ENCODE results near the gene LTBR. TPM values are rescaled to one million over a fixed set of nuclear protein-coding genes. Genes with fewer than 3 reads are reported as not detected.

Gene LTBR
- total RNA-seq, 1 experiment from 2014 or later: 105 TPM

GRCh38 chr12:6367969-6368892 lies 15.7 kb upstream of the LTBR start:
- no peak for DNase-seq (ENCODE audit: low read depth)

- DNase-seq (ENCODE audit: low read depth): peak; percentile 43
These were observed 14.9 kb upstream of the LTBR start for GRCh38 chr12:6368906-6369525.

- no peak for DNase-seq (ENCODE audit: low read depth)
These were observed 13.9 kb upstream of the LTBR start for GRCh38 chr12:6369916-6370575.

DNA sequence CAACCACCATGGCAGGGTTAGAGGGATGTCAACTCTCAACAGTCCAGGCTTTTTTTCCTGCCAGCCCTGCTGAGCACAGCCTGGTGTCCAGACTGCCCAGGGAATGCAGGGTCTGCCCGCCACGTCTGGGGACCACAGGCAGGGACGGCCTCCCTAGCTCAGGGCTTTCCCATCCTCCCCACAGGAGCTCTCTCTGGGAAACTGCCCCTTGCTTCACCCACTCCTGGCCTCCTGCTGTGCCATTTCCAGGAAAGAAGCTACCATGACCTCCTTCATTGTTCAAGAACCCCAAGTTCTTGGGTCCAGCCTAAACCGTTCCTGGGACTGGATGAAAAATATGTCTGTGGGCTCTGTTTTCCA lies 13.4 kb upstream of the LTBR start:
- no peak for DNase-seq (ENCODE audit: low read depth)

DNA sequence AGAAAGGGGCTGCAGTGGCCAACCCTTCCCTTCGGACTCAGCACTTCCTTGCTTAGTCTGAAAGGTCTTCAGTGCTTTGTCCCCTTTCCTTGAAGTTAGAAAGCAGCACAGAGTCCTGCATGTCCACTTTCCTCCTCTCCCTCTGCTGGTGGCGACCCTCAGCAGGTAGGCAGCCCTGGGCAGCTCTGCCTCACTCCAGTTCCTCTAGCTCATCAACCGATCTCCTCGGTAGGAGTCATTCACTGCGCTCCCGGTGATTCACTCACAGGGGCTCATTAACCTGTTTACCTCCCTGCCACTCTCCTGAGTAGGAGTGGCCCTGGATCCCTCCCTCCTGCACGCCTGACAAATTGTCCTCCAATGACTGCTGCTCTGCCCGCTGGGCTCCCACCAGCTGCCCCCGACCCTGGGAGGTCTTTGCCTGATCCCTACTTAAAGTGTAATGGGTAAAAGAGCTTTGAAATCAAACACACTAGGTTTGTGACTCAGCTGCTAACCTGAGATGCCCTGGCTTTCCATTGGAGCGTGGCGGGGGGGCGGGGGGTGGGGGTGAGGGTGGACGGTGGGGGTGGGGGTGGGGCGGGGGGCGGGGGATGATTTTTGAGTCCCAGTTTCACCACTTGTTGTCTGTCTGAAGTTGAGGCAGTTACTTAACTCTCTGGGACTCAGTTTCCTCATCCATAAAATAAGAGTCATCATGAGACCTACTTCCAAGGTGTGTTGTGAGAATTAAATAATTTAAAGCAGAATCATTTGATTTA lies 12.8 kb upstream of the LTBR start:
- peak; percentile 97 for DNase-seq (ENCODE audit: low read depth)

DNA sequence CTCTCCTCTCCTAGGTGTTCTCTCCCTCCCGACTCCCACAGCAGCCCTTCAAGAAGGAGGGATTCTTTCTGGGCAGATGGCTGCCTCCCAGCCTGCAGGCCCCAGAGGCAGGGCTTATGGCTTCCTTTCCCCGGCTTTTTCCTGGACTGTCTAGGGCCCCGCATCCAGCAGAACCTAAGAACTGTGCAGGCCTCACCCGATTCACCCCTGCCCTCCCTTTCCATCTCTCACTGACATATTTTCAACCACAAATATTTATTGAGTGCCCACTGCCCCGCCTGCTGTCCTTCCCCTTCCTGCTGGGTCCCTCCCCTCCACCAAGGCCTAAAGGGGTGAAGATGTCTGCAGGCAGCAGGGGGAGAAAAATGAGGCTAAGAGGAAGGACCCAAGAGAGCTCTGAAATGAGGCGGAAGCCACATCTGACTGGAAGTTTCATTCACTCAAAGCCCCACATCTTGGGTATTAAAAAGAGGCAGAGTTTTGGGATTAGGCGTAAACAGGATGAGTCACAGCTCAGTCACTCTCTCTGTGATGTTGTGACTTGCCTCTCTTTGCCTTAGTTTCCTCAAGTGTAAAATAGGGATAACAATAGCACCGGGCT lies 11.5 kb upstream of the LTBR start:
- peak; percentile 93 for DNase-seq (ENCODE audit: low read depth)

GRCh38 chr12:6373022-6373787 lies 10.8 kb upstream of the LTBR start:
- no peak for DNase-seq (ENCODE audit: low read depth)

DNA sequence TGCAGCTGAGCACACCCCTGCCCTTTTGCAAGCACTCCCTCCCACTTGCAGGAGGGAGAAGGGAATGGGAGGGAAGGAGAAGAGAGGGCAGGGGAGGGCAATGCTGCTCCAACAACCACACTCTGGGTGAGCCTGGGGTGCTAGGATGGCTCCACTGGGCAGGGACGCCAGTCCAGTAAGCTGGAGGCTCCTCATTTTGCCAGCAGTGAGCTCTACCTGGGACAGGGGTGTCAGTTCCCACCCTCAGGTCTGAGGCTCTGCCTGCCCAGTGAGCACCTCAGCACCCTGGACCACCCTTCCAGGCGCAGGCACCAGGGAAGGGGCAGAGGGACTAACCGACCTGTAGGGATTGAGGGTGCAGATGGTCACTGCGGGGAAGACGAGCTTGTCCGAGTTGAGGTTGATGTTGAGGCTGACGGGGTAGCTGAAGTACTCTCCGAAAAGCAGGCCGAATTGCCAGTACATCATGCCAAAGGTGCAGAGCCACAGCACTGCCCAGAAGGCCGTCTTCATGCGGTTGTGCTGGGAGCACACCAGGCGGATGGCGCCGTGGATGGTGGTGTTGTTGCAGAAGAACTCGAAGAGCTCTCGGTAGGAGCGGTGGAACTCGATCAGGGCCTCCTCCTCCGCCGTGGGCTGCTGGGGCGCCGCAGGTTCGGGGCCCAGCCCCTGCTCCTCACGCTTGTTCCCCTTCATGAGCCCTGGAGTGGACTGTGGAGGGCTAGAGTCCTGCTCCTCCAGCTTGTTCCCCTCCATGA lies 9.8 kb upstream of the LTBR start:
- DNase-seq (ENCODE audit: low read depth): no peak

- no peak for DNase-seq (ENCODE audit: low read depth)
These were observed 9.2 kb upstream of the LTBR start for GRCh38 chr12:6374786-6375160.

DNA sequence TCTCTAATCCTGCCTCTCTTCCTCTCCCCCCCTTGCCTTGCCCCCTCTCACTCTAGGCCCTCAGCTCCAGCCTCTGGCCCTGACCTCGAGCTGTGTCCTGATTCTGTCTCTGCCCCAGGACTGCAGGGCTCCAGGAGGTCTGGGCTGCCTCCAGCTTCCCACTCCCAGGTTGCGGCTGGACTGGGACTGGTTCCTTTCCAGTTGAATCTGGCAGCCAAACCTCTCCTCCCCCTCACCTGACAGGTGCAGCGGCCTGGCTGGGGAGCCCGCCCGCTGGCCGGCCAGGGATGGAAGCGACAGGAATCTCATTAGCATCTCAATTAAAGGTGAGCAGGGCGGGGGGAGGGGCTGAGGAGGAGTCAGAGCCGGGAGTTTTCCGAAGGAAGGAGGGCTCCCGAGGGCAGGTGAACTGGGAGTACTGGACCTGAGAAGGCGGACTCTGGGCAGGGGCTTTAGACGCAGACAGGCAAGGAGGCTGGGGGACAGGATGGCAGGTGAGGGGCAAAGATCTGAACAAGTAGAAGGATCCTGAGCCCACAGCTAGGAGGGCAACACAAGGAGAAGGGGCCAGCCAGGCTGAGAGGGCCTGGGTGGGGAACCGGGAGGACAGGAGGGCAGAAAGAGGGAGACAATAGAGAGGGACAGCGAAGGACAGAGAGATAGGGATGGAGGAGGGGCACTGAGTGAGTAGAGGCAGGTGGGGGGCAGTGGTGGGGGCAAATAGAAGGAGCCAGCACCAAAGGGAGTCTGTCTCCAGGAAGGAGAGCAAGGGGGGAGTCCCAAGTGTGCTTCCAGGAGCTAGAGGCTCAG lies 8.5 kb upstream of the LTBR start, which contains the start of gene SCNN1A:
TSS of gene SCNN1A (minus strand) at position 295 of the 810 bp plus-strand sequence. CDS start 780 bp downstream, outside the sequence.
- no peak for DNase-seq (ENCODE audit: low read depth)

GRCh38 chr12:6376079-6376869 lies 7.7 kb upstream of the LTBR start:
- peak; percentile 71 for DNase-seq (ENCODE audit: low read depth)

DNA sequence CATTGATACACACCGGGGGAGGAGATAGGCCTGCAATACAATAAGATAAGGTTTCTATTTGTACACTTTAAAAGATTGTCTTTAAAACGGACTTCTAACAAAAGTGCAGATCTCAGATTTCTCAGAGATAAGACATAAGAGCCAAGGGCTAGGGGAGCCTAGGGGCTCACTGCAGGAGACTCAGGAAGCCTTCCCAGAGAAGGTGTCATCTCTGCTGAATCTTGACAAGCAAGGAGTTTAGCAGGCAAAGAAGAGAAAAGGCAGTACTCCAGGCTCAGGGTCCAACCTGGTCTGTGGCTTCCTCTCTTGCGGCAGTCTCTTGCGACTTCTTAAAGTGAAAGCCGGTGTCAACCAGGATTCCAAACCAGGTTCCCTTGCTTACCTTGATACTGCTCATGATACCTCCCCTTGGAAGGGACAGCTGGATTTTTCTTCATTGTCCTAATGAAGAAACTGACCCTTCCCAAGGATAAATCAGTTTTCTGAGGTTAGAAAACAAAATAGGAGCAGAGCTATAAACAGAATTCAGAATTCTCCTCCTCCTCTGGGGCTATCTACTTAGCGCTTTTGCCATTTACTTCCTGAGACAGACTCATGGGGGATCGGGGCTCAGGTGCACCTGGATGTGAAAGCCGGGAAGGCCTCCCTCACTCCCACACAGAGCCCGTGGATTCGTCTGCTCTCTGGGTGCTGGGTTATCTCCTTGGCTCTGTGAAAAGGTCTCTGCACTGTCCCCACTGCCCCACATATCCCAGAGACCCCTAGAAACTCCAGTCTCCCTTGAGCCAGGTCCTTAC lies 6.9 kb upstream of the LTBR start:
- no peak for DNase-seq (ENCODE audit: low read depth)

DNA sequence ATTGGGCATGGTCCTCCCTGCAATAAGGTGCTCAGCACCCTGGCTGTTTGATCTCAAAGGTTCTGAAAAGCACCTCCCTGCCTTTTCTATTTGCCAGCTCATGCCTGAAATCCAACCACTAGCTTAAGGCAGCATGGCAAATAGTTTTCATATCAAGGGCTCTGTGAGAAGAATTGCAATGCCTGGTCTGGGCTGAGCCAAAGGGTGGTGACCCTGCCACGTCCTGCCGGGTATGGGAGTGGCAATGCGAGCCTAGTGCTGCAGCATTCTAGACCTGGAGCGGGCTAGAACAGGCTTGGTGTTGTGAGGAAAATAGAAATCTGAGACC lies 6.3 kb upstream of the LTBR start:
- DNase-seq (ENCODE audit: low read depth): no peak

DNA sequence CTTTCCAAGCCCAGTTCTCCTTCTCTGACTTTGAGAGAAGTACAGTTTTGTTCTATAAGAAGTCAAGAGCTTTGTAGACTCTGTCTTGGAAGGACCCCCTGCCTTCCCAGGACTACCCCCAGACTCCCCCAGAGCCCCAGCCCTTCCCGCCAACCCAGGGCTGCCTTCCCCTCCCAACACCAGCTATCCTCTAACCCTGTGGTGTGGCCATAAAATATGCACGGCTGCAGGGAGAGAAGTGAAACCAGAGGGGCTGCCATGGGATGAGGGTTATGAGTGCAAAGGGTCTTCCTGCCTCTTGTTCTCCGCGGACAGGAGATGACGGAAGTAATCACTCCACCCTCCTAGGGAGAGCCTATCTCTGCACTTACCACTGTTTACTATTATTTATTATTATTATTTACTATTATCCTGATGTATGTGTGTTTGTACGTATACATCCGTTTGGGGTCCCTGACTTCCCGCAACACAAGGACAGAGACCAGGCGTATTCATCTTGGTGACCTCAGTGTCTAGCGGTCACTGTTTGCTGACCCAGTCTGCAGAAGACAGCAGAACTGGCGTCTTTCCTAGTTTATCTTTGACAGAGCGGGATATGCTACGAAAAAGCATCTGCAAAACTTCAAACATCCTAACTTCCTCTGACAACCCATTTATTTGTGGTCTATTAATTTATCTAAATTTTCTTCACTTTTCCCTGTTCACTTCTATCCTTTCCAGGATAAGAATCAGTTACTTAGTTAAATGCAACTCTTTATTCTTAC lies 5.1 kb upstream of the LTBR start:
- DNase-seq (ENCODE audit: low read depth): no peak

GRCh38 chr12:6380141-6381121 lies 3.5 kb upstream of the LTBR start:
- DNase-seq (ENCODE audit: low read depth): no peak

All from HT1080 (cell line).